ENCODE measurements around the gene SERPING1.

Gene SERPING1

GRCh38 chr11:57597461-57597915 lies at the start of gene SERPING1:
Gene SERPING1, plus strand, starts transcription at chr11:57597685. Its CDS starts 586 bp downstream, at chr11:57598271.
- no peak for DNase-seq

GRCh38 chr11:57547854-57548377 lies 49.6 kb upstream of the SERPING1 start:
- no peak for DNase-seq

GRCh38 chr11:57549983-57550382 lies 47.5 kb upstream of the SERPING1 start:
- no peak for DNase-seq

GRCh38 chr11:57551941-57552340 lies 45.5 kb upstream of the SERPING1 start:
- DNase-seq: no peak

- no peak for DNase-seq
These were observed 45.0 kb upstream of the SERPING1 start for GRCh38 chr11:57552479-57552878.

- DNase-seq: no peak
These were observed 42.1 kb upstream of the SERPING1 start for GRCh38 chr11:57555393-57555792.

GRCh38 chr11:57556041-57556440 lies 41.4 kb upstream of the SERPING1 start:
- DNase-seq: no peak

- no peak for DNase-seq
These were observed 37.3 kb upstream of the SERPING1 start for GRCh38 chr11:57560146-57560545.

GRCh38 chr11:57562596-57562995 lies 34.9 kb upstream of the SERPING1 start:
- no peak for DNase-seq

- DNase-seq: no peak
These were observed 31.2 kb upstream of the SERPING1 start for GRCh38 chr11:57566005-57566904.

GRCh38 chr11:57566905-57567514 lies 30.5 kb upstream of the SERPING1 start:
- no peak for DNase-seq

GRCh38 chr11:57567515-57568329 lies 29.8 kb upstream of the SERPING1 start, which contains the start of gene UBE2L6:
Gene UBE2L6, minus strand, starts transcription at chr11:57567672. Its CDS starts 61 bp downstream, at chr11:57567611.
- peak; percentile 64 for DNase-seq

- DNase-seq: no peak
These were observed 29.1 kb upstream of the SERPING1 start for GRCh38 chr11:57568330-57568766.

- no peak for DNase-seq
These were observed 25.9 kb upstream of the SERPING1 start for GRCh38 chr11:57571606-57572005.

- DNase-seq: no peak
These were observed 23.4 kb upstream of the SERPING1 start for GRCh38 chr11:57574061-57574460.

GRCh38 chr11:57584341-57584740 lies 13.1 kb upstream of the SERPING1 start:
- no peak for DNase-seq

- DNase-seq: no peak
These were observed 12.2 kb upstream of the SERPING1 start for GRCh38 chr11:57585301-57585700.

- DNase-seq: no peak
These were observed 10.7 kb upstream of the SERPING1 start for GRCh38 chr11:57586711-57587245.

- DNase-seq: no peak
These were observed 9.3 kb upstream of the SERPING1 start for GRCh38 chr11:57588046-57588710.

GRCh38 chr11:57596266-57596885 lies 1.1 kb upstream of the SERPING1 start:
- no peak for DNase-seq
